Mesothelial cell of epicardium (in vitro differentiated cells): ENCODE measurements around the gene RECQL5. TPM values are rescaled to one million over a fixed set of nuclear protein-coding genes. Genes with fewer than 3 reads are reported as not detected.

Experiments
- DNase-seq, 2 experiments: peaks; one replicate each; pipeline ENCODE4 v3.0.0; 2021; ENCODE audit warnings: low spot score in 2 of 2; ENCODE audit not compliant: unreplicated experiment in 2 of 2
- H3K27ac Mint-ChIP-seq: 2 replicates; pipeline ENCODE4 v1.8.0; 2021; ENCODE audit warnings: mixed read lengths
- H3K27me3 Mint-ChIP-seq: 2 replicates; pipeline ENCODE4 v1.8.0; 2021; ENCODE audit warnings: low read depth, mixed read lengths
- H3K36me3 Mint-ChIP-seq: 2 replicates; pipeline ENCODE4 v1.8.0; 2021; ENCODE audit warnings: mixed read lengths
- H3K4me1 Mint-ChIP-seq: 2 replicates; pipeline ENCODE4 v1.8.0; 2021; ENCODE audit warnings: mixed read lengths
- H3K4me3 Mint-ChIP-seq: 2 replicates; pipeline ENCODE4 v1.8.0; 2021; ENCODE audit warnings: mild to moderate bottlenecking, moderate library complexity, mixed read lengths
- H3K9me3 Mint-ChIP-seq: 2 replicates; pipeline ENCODE4 v1.8.0; 2021; ENCODE audit warnings: mixed read lengths
- CTCF ChIP-seq: fragments of 200-600 bp; sonication (generic); IDR thresholded peaks from one replicate; pipeline ENCODE4 v1.5.0; 2021; ENCODE audit warnings: antibody characterized with exemption; ENCODE audit not compliant: unreplicated experiment
- total RNA-seq: library from RNA; stranded (reverse); gene quantifications from 3 replicates; pipeline ENCODE4 v1.2.1, GENCODE V29; 2021

Gene RECQL5
- total RNA-seq, 1 donor from 2014 or later, result 62.6 TPM

DNA sequence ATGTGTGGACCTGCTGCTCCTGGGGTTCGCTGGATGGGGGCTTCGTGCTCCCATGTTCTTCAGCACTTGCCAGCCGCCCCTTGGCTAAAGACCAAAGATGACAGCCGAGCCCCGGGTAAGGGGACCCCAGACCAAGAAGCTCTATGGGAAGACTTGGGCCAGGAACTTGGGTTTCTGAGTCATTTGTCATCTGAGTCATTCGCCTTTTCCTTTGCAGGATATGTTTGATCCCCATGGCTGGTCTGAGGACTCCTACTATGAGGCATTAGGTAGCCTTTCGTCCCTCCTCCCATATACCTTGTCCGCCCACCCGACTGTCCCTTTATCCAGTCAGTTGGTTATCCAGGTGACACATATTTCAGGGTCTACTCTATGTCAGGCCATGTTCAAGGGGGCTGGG lies 36.6 kb upstream of the RECQL5 start:
- peaks cover 42% of the 10 kb centered on the region for H3K36me3 Mint-ChIP-seq
- TF ChIP-seq CTCF, result no peak
- no peaks in the 10 kb centered on the region for H3K27me3 Mint-ChIP-seq
- H3K4me1 Mint-ChIP-seq, result peaks cover 24% of the 10 kb centered on the region
- H3K4me3 Mint-ChIP-seq, result no peak overlapping the region
- H3K9me3 Mint-ChIP-seq, result no peaks in the 10 kb centered on the region
- no peak overlapping the region for H3K27ac Mint-ChIP-seq
- DNase-seq, result no peak

- Mint-ChIP-seq H3K4me1 (peaks cover 24% of the 10 kb centered on the region), H3K27me3 (no peaks in the 10 kb centered on the region), H3K9me3 (no peaks in the 10 kb centered on the region), H3K4me3 (no peak overlapping the region), H3K27ac (no peak overlapping the region), H3K36me3 (peaks cover 41% of the 10 kb centered on the region)
- no peak for DNase-seq
- no peak for TF ChIP-seq CTCF
Measured at GRCh38 chr17:75703191-75703590, 36.2 kb upstream of the RECQL5 start.

GRCh38 chr17:75701288-75701687 lies 34.3 kb upstream of the RECQL5 start:
- Mint-ChIP-seq H3K36me3 (peaks cover 39% of the 10 kb centered on the region), H3K4me3 (no peak overlapping the region), H3K27ac (peak overlapping the region; percentile 98), H3K4me1 (peaks cover 24% of the 10 kb centered on the region), H3K27me3 (no peaks in the 10 kb centered on the region), H3K9me3 (no peaks in the 10 kb centered on the region)
- DNase-seq, result no peak
- TF ChIP-seq CTCF, result no peak

- Mint-ChIP-seq H3K27me3 (no peaks in the 10 kb centered on the region), H3K36me3 (peaks cover 32% of the 10 kb centered on the region), H3K9me3 (no peaks in the 10 kb centered on the region), H3K4me1 (peaks cover 37% of the 10 kb centered on the region), H3K27ac (peak overlapping the region; percentile 12), H3K4me3 (no peak overlapping the region)
- TF ChIP-seq CTCF, result no peak
- no peak for DNase-seq
Measured at GRCh38 chr17:75698659-75699058, 31.7 kb upstream of the RECQL5 start.

DNA sequence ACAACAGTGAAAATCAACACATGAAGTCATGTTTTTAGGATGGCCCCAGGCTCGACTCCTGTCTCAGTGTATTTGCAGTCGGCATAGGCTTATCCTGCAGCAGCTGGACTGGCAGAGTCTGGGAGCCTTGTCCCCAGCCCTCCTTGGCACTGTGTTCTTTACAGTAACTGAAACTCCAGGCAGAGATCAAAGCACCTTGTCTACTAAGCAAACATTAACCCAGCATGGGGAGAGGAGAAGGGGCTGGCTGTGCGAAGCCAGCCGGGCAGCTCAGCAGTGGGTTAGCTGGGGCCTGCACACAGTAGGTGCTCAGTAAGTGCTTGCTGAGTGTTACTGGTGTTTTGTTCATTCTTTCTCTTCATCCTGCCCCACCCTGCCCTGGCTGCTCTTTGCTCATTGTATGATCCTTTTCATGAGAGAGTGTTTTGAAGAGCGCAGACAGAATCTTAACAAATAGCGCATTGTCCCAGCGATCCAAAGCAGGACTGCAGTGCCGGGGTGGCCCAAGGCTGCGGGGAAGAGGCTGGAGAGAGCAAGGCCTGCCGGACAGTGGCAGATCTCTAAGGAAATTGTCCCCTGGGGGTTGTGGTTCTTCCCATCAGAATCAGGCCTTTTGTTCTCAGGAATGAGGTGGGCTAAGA lies 30.8 kb upstream of the RECQL5 start:
- H3K27ac Mint-ChIP-seq, result peak overlapping the region; percentile 59
- peaks cover 43% of the 10 kb centered on the region for H3K4me1 Mint-ChIP-seq
- peaks cover 28% of the 10 kb centered on the region for H3K36me3 Mint-ChIP-seq
- H3K27me3 Mint-ChIP-seq, result no peaks in the 10 kb centered on the region
- no peaks in the 10 kb centered on the region for H3K9me3 Mint-ChIP-seq
- H3K4me3 Mint-ChIP-seq, result no peak overlapping the region
- no peak for DNase-seq
- TF ChIP-seq CTCF, result no peak
